C1 segment of cervical spinal cord (tissue), 14 donors: ENCODE measurements around the gene PROX1.
A peak's percentile ranks its signal among the peaks of the same experiment; 100 is the strongest.

Experiments
- DNase-seq, 14 donors: peaks; one replicate each; lab custom pipeline; 2025; lab: John Stamatoyannopoulos, UW

PROX1 gene

GRCh38 chr1:214018386-214019268 lies 30.9 kb downstream of the PROX1 start:
- peak in 1 of 14 donors; percentile 32 for DNase-seq

DNA sequence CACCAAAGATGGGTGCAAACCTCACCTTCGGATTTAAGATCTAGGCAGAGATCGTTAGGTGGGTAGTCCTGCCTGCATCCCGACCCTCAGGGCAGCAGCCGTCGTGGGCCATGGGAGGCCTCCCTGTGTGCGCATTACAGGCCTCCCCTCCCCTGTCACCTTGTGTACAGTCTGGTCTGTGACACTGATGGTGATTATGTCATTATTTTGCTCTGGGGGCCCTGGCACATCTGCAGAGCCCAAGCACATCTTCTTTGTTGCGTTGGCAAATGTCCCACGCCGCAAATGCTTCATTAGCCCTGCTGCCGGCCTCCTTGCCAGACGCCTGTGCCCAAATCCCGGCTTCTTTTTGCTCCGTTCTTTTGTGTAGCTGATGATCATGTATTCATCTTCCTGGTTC lies 31.7 kb downstream of the PROX1 start:
- DNase-seq = peak in 3 of 14 donors; percentile 21 to 43 (median 32)

GRCh38 chr1:214021321-214021720 lies 33.5 kb downstream of the PROX1 start:
- DNase-seq = no peak

GRCh38 chr1:214022229-214022791 lies 34.5 kb downstream of the PROX1 start:
- no peak for DNase-seq

DNA sequence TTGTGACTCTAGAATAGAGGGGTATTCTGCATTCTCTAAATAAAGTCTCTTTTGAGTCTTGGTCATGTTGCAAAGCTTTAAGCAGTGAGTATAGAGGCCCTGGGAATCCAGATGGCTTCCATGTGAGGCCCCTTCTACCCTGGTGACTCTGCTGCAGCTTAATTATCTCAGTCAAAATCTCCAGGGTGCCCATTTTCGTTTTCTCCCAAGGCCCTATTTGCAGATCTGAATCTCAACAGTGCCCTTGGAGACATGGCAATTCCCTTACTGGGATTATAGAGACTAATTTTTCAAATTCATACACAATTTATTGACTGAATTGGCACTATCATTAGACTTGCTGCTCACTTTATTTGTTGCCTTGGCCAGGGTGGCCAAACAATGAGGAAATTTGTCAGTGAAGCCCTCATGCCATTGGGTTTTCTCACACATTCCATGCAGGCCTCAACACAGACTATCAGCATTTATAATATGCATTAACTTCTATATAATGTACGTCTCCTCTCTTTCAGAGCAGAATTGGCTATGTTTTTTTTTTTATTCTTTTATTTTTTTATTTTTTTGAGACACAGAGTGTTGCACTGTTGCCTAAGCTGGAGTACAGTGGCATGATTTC lies 35.1 kb downstream of the PROX1 start:
- DNase-seq = no peak

DNA sequence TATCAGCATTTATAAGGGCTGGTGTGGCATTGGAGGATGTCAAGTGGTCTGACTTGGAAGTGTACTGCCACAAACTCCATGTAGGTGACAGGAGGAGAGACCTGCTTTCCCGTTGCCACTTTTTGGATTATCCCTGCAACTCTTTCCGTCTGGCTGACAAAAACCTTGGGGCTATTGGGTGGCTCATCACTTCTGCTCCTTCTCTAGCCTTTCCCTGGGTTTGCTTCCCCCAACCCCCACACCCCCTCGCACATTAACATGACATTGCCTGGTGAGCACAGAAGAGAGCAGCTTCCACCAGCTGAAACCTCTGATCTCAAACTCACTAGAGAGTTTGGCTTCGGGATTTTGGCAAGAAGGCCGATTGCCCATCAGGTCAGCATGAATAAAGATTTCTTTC lies 39.2 kb downstream of the PROX1 start:
- DNase-seq = peak in 1 of 14 donors; percentile 16

- no peak for DNase-seq
These were observed 39.7 kb downstream of the PROX1 start for GRCh38 chr1:214027498-214027897.

- no peak for DNase-seq
These were observed 40.3 kb downstream of the PROX1 start for GRCh38 chr1:214028095-214028494.

GRCh38 chr1:214028649-214029406 lies 41.1 kb downstream of the PROX1 start:
- no peak for DNase-seq

DNA sequence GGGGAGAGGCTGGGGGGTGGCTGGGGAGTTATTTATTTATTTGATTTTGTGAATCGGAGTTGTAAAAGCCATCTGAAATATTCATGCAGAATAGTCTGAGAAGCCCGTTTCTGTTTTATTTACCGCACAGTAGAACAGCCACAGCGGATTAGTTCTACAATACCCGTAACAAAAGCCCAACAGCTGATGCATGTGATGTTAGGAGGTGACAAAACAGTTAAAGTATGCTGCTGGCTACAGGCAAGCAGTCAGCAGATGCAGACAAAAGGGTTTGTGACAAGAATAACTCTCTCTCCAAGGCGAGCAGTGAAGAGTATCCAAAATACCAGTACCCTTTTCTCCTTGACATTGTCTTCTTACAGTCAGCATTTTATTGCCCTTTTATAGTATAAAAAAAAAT lies 42.0 kb downstream of the PROX1 start:
- DNase-seq = peak in 1 of 14 donors; percentile 18

DNA sequence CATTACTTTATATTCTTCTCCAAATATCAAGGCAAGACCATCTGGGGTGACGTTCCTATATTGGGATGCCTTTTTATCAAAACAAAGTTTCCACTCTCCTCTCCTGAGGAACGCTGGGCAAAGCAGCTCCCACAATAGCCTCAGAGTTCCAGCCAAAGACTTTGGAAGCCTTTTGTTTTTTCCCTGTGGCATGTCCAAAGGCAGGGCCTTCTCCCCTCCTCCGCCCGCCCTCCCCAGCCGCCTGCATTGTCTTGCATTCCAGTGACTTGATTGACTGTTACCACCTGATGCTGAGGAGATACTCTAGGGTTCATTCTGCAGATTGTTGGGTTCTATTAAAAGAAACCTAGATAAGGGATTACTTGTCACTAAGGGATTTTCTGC lies 43.5 kb downstream of the PROX1 start:
- no peak for DNase-seq

DNA sequence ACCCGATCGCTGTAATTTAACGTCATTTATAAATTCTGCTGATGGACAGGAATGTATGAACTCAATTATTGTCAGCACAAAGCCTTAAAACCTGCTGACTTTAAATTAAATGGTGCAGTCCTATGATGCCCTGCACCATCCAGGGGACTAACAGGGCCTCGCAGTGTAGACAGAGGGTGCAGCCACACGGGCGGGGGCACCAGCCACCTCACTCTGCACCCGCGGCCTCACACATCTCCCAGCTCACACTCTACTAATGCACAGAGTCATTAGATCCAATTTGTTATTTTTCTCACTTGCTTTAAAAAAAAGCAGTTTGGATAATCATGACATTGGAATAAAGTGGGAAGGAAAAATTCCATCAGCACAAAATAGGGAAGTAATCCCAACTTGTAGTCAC lies 49.7 kb downstream of the PROX1 start:
- DNase-seq = no peak

DNA sequence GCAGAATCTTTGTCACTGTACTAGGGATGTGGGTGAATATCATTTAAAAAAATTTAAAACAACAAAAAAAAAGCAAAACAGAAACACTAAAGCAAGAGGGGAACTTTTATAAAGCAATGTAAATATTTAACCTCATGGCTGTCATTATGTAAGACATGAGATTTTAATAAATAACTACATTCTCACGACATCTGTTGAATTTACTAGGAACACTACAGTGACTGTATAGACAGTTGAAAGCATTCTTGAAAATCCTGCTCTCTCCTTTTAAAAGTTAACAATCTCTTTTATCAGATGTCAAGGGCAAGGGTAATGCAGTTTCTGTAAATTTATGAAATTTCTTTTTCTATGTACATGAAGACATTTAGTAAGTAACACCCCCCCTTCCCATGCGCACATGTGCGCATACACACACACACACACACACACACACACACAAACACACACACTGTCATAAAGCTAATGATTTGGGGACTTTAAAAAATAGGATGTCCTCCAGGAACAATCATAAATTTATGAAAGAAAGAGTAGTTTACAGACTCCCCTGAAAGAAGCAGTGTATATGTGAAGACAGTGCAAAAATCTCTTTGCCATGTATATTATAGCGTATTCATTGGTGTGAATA lies 51.7 kb downstream of the PROX1 start:
- no peak for DNase-seq

- DNase-seq = no peak
These were observed 55.4 kb downstream of the PROX1 start for GRCh38 chr1:214043167-214043566.

DNA sequence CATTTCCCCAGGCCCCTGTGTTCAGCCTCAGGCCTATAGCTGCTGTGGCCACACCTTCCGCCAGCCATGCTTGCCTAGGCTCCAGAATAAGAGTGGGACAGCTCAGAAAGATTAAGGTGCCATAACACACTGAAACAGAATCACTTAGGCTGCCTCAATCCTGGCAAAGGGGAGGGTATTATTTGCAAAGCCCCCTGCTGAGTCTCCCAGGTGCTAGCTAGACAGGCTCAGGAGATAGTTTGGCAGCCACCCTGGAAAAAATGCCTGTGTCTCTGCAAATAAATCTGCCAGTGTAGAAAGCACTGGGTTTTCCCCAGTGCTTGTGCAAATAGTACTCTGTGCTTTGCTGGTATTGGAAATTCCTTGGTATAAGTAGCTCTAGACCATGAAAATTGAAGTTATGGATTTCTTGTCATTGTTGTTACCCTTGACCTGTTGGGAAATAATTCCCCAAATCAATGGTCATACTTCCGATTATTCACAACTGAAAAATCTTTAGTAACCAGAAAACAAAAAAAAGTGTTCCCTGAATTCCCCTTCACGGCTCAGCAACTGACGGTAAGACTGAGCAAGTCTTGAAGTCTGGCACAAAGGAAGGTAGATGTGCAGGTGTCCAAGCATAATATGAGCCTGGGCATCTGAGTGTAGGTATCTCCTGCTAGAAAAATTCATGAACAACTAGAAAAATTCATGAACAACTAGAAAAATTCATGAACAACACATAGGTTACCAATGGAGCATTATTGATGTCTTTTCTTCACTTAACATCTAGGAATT lies 56.9 kb downstream of the PROX1 start:
- DNase-seq = peak in 1 of 14 donors; percentile 52

DNA sequence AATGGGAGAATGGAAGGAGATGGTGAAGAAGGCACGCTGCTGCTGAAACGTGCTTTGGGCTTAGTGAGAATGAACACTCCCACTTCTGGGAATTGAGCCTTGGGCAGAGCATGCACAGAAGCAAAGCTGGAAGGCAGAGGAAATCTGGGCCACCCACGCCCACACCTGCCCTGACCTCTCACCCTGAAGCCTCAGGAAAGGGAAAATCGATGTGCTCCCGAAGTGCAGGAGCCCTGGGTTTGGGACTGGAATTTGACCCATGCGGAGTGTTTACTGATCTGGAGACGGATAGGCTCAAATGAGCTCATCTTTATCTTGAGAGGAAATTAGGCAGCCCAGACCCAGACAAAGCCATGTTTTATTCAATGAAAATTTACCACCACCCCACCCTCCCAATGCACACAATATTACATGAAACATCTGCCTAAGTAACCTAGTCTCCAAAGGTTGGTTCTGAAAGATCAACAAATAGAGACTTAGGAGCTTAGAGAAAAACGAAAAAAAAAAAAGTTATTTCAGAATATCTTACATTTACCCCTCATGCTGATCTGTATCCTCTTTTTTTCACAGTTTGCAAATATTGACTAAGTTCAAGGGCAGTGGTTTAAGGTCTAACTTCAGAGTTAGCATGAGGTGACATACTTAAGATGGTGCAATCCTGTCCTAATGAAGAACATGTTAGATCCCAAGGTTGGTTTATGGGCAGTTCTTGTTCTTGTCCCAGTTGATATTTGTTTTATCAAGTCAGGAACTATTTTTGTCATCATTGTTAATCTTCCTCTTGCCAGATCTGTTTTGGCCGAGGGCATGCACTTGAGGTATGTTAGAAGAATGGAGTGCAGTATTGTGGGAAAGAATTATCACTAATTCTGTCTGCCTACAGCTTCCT lies 63.0 kb downstream of the PROX1 start:
- DNase-seq = no peak

DNA sequence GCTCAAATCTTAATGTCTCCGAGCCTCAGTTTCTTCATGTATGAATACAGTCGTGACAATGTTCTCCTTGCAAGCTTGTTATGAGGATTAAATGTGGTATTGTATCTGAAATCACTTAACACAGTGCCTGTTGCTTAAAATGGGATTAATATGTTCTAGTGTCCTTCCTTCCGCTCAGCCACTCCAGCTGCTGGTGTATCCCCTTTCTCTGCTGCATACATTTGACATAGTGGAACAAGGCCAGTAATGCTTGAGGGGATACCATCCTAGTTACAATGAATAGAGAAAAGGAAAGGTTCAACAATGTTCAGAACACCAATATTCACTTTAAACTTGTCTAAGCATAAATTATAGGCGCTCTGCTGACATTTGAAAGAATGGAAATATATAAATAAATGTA lies 64.0 kb downstream of the PROX1 start:
- no peak for DNase-seq

DNA sequence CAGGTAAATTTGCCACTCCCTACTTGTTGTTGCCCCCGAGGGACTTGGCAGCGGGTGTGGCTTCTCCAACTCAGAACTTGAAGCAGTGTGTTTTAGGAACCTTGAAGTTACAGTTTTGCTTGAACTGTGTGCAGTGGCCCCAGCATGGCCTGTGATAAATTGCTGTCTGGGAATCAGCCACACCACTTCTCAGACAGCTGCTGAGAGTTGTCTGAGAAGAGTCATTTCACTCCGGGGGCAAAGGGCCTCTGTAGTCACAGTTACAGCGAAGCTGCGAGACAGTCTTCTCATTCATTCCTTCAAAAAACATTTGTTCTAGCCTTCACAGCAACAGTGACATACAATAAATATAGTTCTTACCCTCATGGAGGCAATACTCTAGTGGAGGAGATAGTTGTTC lies 70.3 kb downstream of the PROX1 start:
- DNase-seq = no peak

DNA sequence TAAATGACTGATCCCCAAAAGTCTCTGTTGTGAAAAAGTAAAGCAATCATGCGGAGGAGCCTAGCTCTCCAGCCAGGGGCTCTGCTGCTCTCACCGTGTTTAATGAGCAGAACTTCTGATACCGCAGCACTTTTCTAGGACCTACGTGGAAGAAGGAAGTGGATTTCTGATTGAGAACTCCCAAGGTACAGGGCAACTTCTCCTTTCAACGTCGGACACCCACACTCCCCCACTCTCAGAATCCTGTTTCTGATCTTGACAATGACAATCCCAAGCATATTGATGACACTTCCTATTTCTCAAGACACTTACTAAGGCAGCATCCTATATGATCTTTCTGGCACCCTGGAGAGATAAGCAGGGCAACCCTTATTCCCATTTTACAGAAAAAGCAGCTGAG lies 78.4 kb downstream of the PROX1 start:
- DNase-seq = no peak

- no peak for DNase-seq
These were observed 79.2 kb downstream of the PROX1 start for GRCh38 chr1:214066936-214067335.
